Measurements from ENCODE around the gene KAT6B.

The KAT6B gene

GRCh38 chr10:74801447-74801846, 25.0 kb upstream of the KAT6B start:
- TF ChIP-seq TAF1 (IDR thresholded peaks at IDR 0.05; ENCODE audit: borderline replicate concordance, insufficient read depth, low read length) (no peak), FOXP2 (optimal IDR thresholded peaks at IDR 0.05; ENCODE audit: borderline replicate concordance, extremely low read depth, extremely low read length, insufficient read depth) (no peak), POLR2AphosphoS5 (IDR thresholded peaks at IDR 0.05; ENCODE audit: low read depth, low read length) (no peak), SIN3A (IDR thresholded peaks at IDR 0.05; ENCODE audit: borderline replicate concordance, insufficient read depth, low read length) (no peak), REST (IDR thresholded peaks at IDR 0.05; ENCODE audit: insufficient read depth in 1 of 2, low read depth in 2 of 2, low read length in 2 of 2) (no peak)

GRCh38 chr10:74808501-74808900, 17.9 kb upstream of the KAT6B start:
- TF ChIP-seq POLR2AphosphoS5 (IDR thresholded peaks at IDR 0.05; ENCODE audit: low read depth, low read length) = no peak
- TF ChIP-seq TAF1 (IDR thresholded peaks at IDR 0.05; ENCODE audit: borderline replicate concordance, insufficient read depth, low read length) = no peak
- no peak for TF ChIP-seq REST (IDR thresholded peaks at IDR 0.05; ENCODE audit: insufficient read depth in 1 of 2, low read depth in 2 of 2, low read length in 2 of 2)
- no peak for TF ChIP-seq SIN3A (IDR thresholded peaks at IDR 0.05; ENCODE audit: borderline replicate concordance, insufficient read depth, low read length)
- no peak for TF ChIP-seq FOXP2 (optimal IDR thresholded peaks at IDR 0.05; ENCODE audit: borderline replicate concordance, extremely low read depth, extremely low read length, insufficient read depth)

GRCh38 chr10:74810087-74810486, 16.3 kb upstream of the KAT6B start:
- TF ChIP-seq TAF1 (IDR thresholded peaks at IDR 0.05; ENCODE audit: borderline replicate concordance, insufficient read depth, low read length) = no peak
- TF ChIP-seq POLR2AphosphoS5 (IDR thresholded peaks at IDR 0.05; ENCODE audit: low read depth, low read length) = no peak
- TF ChIP-seq FOXP2 (optimal IDR thresholded peaks at IDR 0.05; ENCODE audit: borderline replicate concordance, extremely low read depth, extremely low read length, insufficient read depth) = no peak
- TF ChIP-seq REST (IDR thresholded peaks at IDR 0.05; ENCODE audit: insufficient read depth in 1 of 2, low read depth in 2 of 2, low read length in 2 of 2) = no peak
- TF ChIP-seq SIN3A (IDR thresholded peaks at IDR 0.05; ENCODE audit: borderline replicate concordance, insufficient read depth, low read length) = no peak

GRCh38 chr10:74813381-74814259, 12.8 kb upstream of the KAT6B start:
- TF ChIP-seq FOXP2 (optimal IDR thresholded peaks at IDR 0.05; ENCODE audit: borderline replicate concordance, extremely low read depth, extremely low read length, insufficient read depth) (no peak), SIN3A (IDR thresholded peaks at IDR 0.05; ENCODE audit: borderline replicate concordance, insufficient read depth, low read length) (no peak), TAF1 (IDR thresholded peaks at IDR 0.05; ENCODE audit: borderline replicate concordance, insufficient read depth, low read length) (no peak), REST (IDR thresholded peaks at IDR 0.05; ENCODE audit: insufficient read depth in 1 of 2, low read depth in 2 of 2, low read length in 2 of 2) (no peak)
